GM19193 (cell line): ENCODE results near the gene ZNF821.

Source experiments
- POLR2A ChIP-seq: IDR thresholded peaks from 4 replicates; pipeline ENCODE4 v1.6.1; 2011; ENCODE audit not compliant: insufficient read depth, insufficient read length; ENCODE audit errors: extremely low read depth

ZNF821 gene

GRCh38 chr16:71914802-71915201 is 30.8 kb upstream of the ZNF821 start:
- no peak for TF ChIP-seq POLR2A

- TF ChIP-seq POLR2A, result no peak
Observed at GRCh38 chr16:71912534-71913275, 28.7 kb upstream of the ZNF821 start.

- no peak for TF ChIP-seq POLR2A
Observed at GRCh38 chr16:71911121-71911520, 27.1 kb upstream of the ZNF821 start.

GRCh38 chr16:71904239-71904638 is 20.3 kb upstream of the ZNF821 start:
- no peak for TF ChIP-seq POLR2A

GRCh38 chr16:71903608-71904007 is 19.6 kb upstream of the ZNF821 start:
- no peak for TF ChIP-seq POLR2A

GRCh38 chr16:71902656-71903365 is 18.8 kb upstream of the ZNF821 start:
- TF ChIP-seq POLR2A, result no peak

- no peak for TF ChIP-seq POLR2A
Observed at GRCh38 chr16:71899171-71899570, 15.2 kb upstream of the ZNF821 start.

- no peak for TF ChIP-seq POLR2A
Observed at GRCh38 chr16:71896764-71897368, 12.9 kb upstream of the ZNF821 start.

GRCh38 chr16:71895679-71896365 is 11.8 kb upstream of the ZNF821 start:
- TF ChIP-seq POLR2A, result no peak

GRCh38 chr16:71894921-71895678 is 11.1 kb upstream of the ZNF821 start, which contains the start of gene IST1:
Gene IST1, plus strand, starts transcription at chr16:71895531. Its CDS starts 20,110 bp downstream, at chr16:71915641.
- peak; percentile 91 for TF ChIP-seq POLR2A

- TF ChIP-seq POLR2A, result no peak
Observed at GRCh38 chr16:71894229-71894920, 10.4 kb upstream of the ZNF821 start.

- TF ChIP-seq POLR2A, result no peak
Observed at GRCh38 chr16:71893888-71894228, 9.9 kb upstream of the ZNF821 start.

GRCh38 chr16:71889147-71889546 is 5.2 kb upstream of the ZNF821 start:
- no peak for TF ChIP-seq POLR2A

- no peak for TF ChIP-seq POLR2A
Observed at GRCh38 chr16:71885261-71885650, 1.3 kb upstream of the ZNF821 start.
